ENCODE data around the gene ZNRF2. TPM values are rescaled to one million over a fixed set of nuclear protein-coding genes. Genes with fewer than 3 reads are reported as not detected.
A peak's percentile ranks its signal among the peaks of the same experiment; 100 is the strongest.

Gene ZNRF2
- total and polyA plus RNA-seq, 2 of the 13 experiments (the other 11 are each of a cell fraction or from before 2014, with no cell fraction given): 3.5 to 7.7 TPM

DNA sequence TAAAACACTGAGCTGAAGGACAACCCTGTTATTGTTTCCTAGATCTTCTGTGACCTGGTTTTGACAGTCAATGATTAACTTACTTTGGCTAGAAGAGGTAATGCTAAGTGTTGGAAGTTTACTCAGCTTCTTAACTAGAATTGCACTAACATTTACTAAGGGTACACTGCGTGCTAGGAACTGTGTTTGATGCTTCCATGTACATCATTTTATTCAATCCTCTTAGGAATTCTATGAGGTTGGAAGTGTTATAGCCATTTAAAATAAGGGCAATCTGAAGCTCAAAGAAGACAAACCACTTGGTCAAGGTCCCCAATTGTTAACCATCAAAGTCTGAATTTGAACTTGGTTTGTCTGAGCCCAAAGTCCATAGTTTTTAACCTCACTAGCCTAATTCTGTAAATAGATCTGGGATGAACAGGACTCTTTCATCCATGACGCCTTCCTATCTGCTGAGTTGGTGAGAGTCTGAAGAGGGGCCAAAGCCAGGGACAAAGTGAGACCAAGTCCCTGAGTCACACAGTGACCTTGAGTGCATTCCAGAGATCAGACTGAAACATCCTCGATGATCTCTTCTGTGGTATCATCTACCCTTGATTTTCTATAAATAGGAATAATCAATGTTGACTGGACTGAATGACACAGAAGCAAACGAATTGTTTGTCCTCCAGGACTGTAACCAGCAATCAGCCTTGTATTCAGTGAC, 29.2 kb upstream of the ZNRF2 start (continued):
- TF ChIP-seq ZNF280B (CRISPR knock-in tag; IDR thresholded peaks at IDR 0.05; ENCODE audit: borderline replicate concordance) (no peak), HNRNPUL1 (IDR thresholded peaks at IDR 0.05; ENCODE audit: low read depth, low read length) (peak; percentile 96), SP2 (CRISPR knock-in tag; IDR thresholded peaks at IDR 0.05) (no peak), TARDBP (CRISPR knock-in tag; IDR thresholded peaks at IDR 0.05) (peak; percentile 51), ZNF407 (CRISPR knock-in tag; IDR thresholded peaks at IDR 0.05; ENCODE audit: not compliant biosample characterization) (no peak), RFX5 (IDR thresholded peaks at IDR 0.05; ENCODE audit: low read depth, low read length) (no peak), CEBPZ (IDR thresholded peaks at IDR 0.05; ENCODE audit: low read length) (no peak), HOXA5 (CRISPR knock-in tag; IDR thresholded peaks at IDR 0.05) (peak; percentile 84)
- TF ChIP-seq, protein P1, sequence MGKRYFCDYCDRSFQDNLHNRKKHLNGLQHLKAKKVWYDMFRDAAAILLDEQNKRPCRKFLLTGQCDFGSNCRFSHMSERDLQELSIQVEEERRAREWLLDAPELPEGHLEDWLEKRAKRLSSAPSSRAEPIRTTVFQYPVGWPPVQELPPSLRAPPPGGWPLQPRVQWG (CRISPR knock-in tag; IDR thresholded peaks at IDR 0.05; ENCODE audit: borderline replicate concordance, low read depth): no peak
- TF ChIP-seq, protein P2, sequence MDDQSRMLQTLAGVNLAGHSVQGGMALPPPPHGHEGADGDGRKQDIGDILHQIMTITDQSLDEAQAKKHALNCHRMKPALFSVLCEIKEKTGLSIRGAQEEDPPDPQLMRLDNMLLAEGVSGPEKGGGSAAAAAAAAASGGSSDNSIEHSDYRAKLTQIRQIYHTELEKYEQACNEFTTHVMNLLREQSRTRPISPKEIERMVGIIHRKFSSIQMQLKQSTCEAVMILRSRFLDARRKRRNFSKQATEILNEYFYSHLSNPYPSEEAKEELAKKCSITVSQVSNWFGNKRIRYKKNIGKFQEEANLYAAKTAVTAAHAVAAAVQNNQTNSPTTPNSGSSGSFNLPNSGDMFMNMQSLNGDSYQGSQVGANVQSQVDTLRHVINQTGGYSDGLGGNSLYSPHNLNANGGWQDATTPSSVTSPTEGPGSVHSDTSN (CRISPR knock-in tag; IDR thresholded peaks at IDR 0.05; ENCODE audit: borderline replicate concordance): no peak
- TF ChIP-seq, protein P3, sequence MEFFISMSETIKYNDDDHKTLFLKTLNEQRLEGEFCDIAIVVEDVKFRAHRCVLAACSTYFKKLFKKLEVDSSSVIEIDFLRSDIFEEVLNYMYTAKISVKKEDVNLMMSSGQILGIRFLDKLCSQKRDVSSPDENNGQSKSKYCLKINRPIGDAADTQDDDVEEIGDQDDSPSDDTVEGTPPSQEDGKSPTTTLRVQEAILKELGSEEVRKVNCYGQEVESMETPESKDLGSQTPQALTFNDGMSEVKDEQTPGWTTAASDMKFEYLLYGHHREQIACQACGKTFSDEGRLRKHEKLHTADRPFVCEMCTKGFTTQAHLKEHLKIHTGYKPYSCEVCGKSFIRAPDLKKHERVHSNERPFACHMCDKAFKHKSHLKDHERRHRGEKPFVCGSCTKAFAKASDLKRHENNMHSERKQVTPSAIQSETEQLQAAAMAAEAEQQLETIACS (CRISPR knock-in tag; IDR thresholded peaks at IDR 0.05): no peak

Data from HepG2 (cell line).